ENCODE measurements around the gene AKAP12. TPM values are rescaled to one million over a fixed set of nuclear protein-coding genes. Genes with fewer than 3 reads are reported as not detected.

AKAP12 gene
- total RNA-seq, 1 donor from 2014 or later = 1.0 TPM

GRCh38 chr6:151219192-151219591, 20.6 kb upstream of the AKAP12 start:
- Mint-ChIP-seq H3K27ac (no peak overlapping the region), H3K4me1 (no peaks in the 10 kb centered on the region), H3K27me3 (peaks cover 10% of the 10 kb centered on the region), H3K4me3 (no peak overlapping the region), H3K9me3 (no peaks in the 10 kb centered on the region), H3K36me3 (ENCODE audit: low read depth) (no peaks in the 10 kb centered on the region)
- intact Hi-C loops (cut with micrococcal nuclease) = no loop called here
- DNase-seq = no peak

- H3K27ac Mint-ChIP-seq = no peak overlapping the region
- no peaks in the 10 kb centered on the region for H3K36me3 Mint-ChIP-seq (ENCODE audit: low read depth)
- no peak for DNase-seq
- no peaks in the 10 kb centered on the region for H3K4me1 Mint-ChIP-seq
- H3K4me3 Mint-ChIP-seq = no peak overlapping the region
- intact Hi-C loops (cut with micrococcal nuclease) = no loop called here
- H3K9me3 Mint-ChIP-seq = no peaks in the 10 kb centered on the region
- H3K27me3 Mint-ChIP-seq = peaks cover 8% of the 10 kb centered on the region
Observed at GRCh38 chr6:151224076-151224475, 15.7 kb upstream of the AKAP12 start.

- intact Hi-C loops (cut with micrococcal nuclease) = no loop called here
Observed at GRCh38 chr6:151225919-151226318, 13.8 kb upstream of the AKAP12 start.

GRCh38 chr6:151228788-151229400, 10.9 kb upstream of the AKAP12 start:
- Mint-ChIP-seq H3K36me3 (ENCODE audit: low read depth) (no peaks in the 10 kb centered on the region), H3K4me3 (no peak overlapping the region), H3K9me3 (no peaks in the 10 kb centered on the region), H3K27ac (no peak overlapping the region), H3K27me3 (peaks cover 12% of the 10 kb centered on the region), H3K4me1 (peaks cover 5% of the 10 kb centered on the region)
- intact Hi-C loops (cut with micrococcal nuclease) = no loop called here
- no peak for DNase-seq

More at GRCh38 chr6:151225919-151226318, 13.8 kb upstream of the AKAP12 start:
- no peak overlapping the region for H3K27ac Mint-ChIP-seq
- H3K4me3 Mint-ChIP-seq = no peak overlapping the region
- H3K27me3 Mint-ChIP-seq = peaks cover 8% of the 10 kb centered on the region
- H3K36me3 Mint-ChIP-seq (ENCODE audit: low read depth) = no peaks in the 10 kb centered on the region
- peaks cover 5% of the 10 kb centered on the region for H3K4me1 Mint-ChIP-seq
- DNase-seq = no peak
- no peaks in the 10 kb centered on the region for H3K9me3 Mint-ChIP-seq

GRCh38 chr6:151229401-151230276, 10.1 kb upstream of the AKAP12 start:
- Mint-ChIP-seq H3K27ac (no peak overlapping the region), H3K36me3 (ENCODE audit: low read depth) (no peaks in the 10 kb centered on the region), H3K9me3 (no peaks in the 10 kb centered on the region), H3K27me3 (peaks cover 11% of the 10 kb centered on the region), H3K4me1 (peaks cover 5% of the 10 kb centered on the region), H3K4me3 (no peak overlapping the region)
- peak; percentile 70 for DNase-seq
- intact Hi-C loops (cut with micrococcal nuclease) = no loop called here

- peaks cover 11% of the 10 kb centered on the region for H3K27me3 Mint-ChIP-seq
- no peak overlapping the region for H3K27ac Mint-ChIP-seq
- no peaks in the 10 kb centered on the region for H3K9me3 Mint-ChIP-seq
- intact Hi-C loops (cut with micrococcal nuclease) = no loop called here
- H3K4me1 Mint-ChIP-seq = peaks cover 5% of the 10 kb centered on the region
- H3K4me3 Mint-ChIP-seq = no peak overlapping the region
- no peak for DNase-seq
- no peaks in the 10 kb centered on the region for H3K36me3 Mint-ChIP-seq (ENCODE audit: low read depth)
Observed at GRCh38 chr6:151230277-151230577, 9.5 kb upstream of the AKAP12 start.

- Mint-ChIP-seq H3K36me3 (ENCODE audit: low read depth) (no peaks in the 10 kb centered on the region), H3K4me3 (no peak overlapping the region), H3K4me1 (peaks cover 5% of the 10 kb centered on the region), H3K9me3 (no peaks in the 10 kb centered on the region), H3K27ac (no peak overlapping the region), H3K27me3 (peaks cover 20% of the 10 kb centered on the region)
- DNase-seq = no peak
- intact Hi-C loops (cut with micrococcal nuclease) = no loop called here
Observed at GRCh38 chr6:151232899-151233298, 6.9 kb upstream of the AKAP12 start.

GRCh38 chr6:151233731-151234130, 6.0 kb upstream of the AKAP12 start:
- H3K4me3 Mint-ChIP-seq = no peak overlapping the region
- H3K4me1 Mint-ChIP-seq = peaks cover 5% of the 10 kb centered on the region
- intact Hi-C loops (cut with micrococcal nuclease) = no loop called here
- no peaks in the 10 kb centered on the region for H3K36me3 Mint-ChIP-seq (ENCODE audit: low read depth)
- DNase-seq = no peak
- H3K9me3 Mint-ChIP-seq = no peaks in the 10 kb centered on the region
- peaks cover 29% of the 10 kb centered on the region for H3K27me3 Mint-ChIP-seq
- no peak overlapping the region for H3K27ac Mint-ChIP-seq

- intact Hi-C loops (cut with micrococcal nuclease) = no loop called here
- Mint-ChIP-seq H3K36me3 (ENCODE audit: low read depth) (no peaks in the 10 kb centered on the region), H3K27ac (no peak overlapping the region), H3K27me3 (peaks cover 53% of the 10 kb centered on the region), H3K4me1 (peaks cover 6% of the 10 kb centered on the region), H3K4me3 (no peak overlapping the region), H3K9me3 (no peaks in the 10 kb centered on the region)
- no peak for DNase-seq
Observed at GRCh38 chr6:151236668-151237401, 2.9 kb upstream of the AKAP12 start.

GRCh38 chr6:151240036-151240685, 394 bp downstream of the AKAP12 start:
- Mint-ChIP-seq H3K27ac (no peak overlapping the region), H3K9me3 (no peaks in the 10 kb centered on the region), H3K4me3 (peak overlapping the region; percentile 85), H3K36me3 (ENCODE audit: low read depth) (no peaks in the 10 kb centered on the region), H3K4me1 (peaks cover 6% of the 10 kb centered on the region), H3K27me3 (peaks cover 71% of the 10 kb centered on the region)
- peak; percentile 70 for DNase-seq
- intact Hi-C loops (cut with micrococcal nuclease) = loop anchor here (2.0 kb wide), 2 partner anchors 49 to 85 kb away; no protein-coding TSS in a partner anchor

- Mint-ChIP-seq H3K36me3 (ENCODE audit: low read depth) (no peaks in the 10 kb centered on the region), H3K4me1 (peaks cover 6% of the 10 kb centered on the region), H3K9me3 (no peaks in the 10 kb centered on the region), H3K4me3 (peak overlapping the region; percentile 63), H3K27me3 (peaks cover 69% of the 10 kb centered on the region), H3K27ac (no peak overlapping the region)
- intact Hi-C loops (cut with micrococcal nuclease) = loop anchor here (2.0 kb wide), 2 partner anchors 48 to 84 kb away; no protein-coding TSS in a partner anchor
- peak; percentile 63 for DNase-seq
Observed at GRCh38 chr6:151240791-151241642, 1.2 kb downstream of the AKAP12 start.

- intact Hi-C loops (cut with micrococcal nuclease) = loop anchor here (2.0 kb wide), 2 partner anchors 47 to 83 kb away; no protein-coding TSS in a partner anchor
- H3K27ac Mint-ChIP-seq = no peak overlapping the region
- peaks cover 6% of the 10 kb centered on the region for H3K4me1 Mint-ChIP-seq
- DNase-seq = no peak
- H3K4me3 Mint-ChIP-seq = peak overlapping the region; percentile 63
- no peaks in the 10 kb centered on the region for H3K9me3 Mint-ChIP-seq
- peaks cover 64% of the 10 kb centered on the region for H3K27me3 Mint-ChIP-seq
- no peaks in the 10 kb centered on the region for H3K36me3 Mint-ChIP-seq (ENCODE audit: low read depth)
Observed at GRCh38 chr6:151241853-151242252, 2.1 kb downstream of the AKAP12 start.

- peaks cover 62% of the 10 kb centered on the region for H3K27me3 Mint-ChIP-seq
Observed at GRCh38 chr6:151242420-151242861, 2.7 kb downstream of the AKAP12 start.

More at GRCh38 chr6:151242420-151242861, 2.7 kb downstream of the AKAP12 start:
- H3K4me1 Mint-ChIP-seq = peaks cover 6% of the 10 kb centered on the region
- H3K27ac Mint-ChIP-seq = no peak overlapping the region
- intact Hi-C loops (cut with micrococcal nuclease) = no loop called here
- no peak overlapping the region for H3K4me3 Mint-ChIP-seq
- no peaks in the 10 kb centered on the region for H3K36me3 Mint-ChIP-seq (ENCODE audit: low read depth)
- DNase-seq = no peak
- H3K9me3 Mint-ChIP-seq = no peaks in the 10 kb centered on the region

Data from activated CD4-positive, alpha-beta T cell treated with anti-CD3 and anti-CD28 coated beads, Interleukin-2, amount 10 ng/mL, durations not matched to agents 24 days and 14 days (primary cell).